ENCODE results near the gene WDTC1. TPM values are rescaled to one million over a fixed set of nuclear protein-coding genes. Genes with fewer than 3 reads are reported as not detected.

The WDTC1 gene
- total and polyA plus RNA-seq, 9 of the 15 experiments (the other 6 are each of a cell fraction or from before 2014, with no cell fraction given), result 0.18 to 32.3 (median 8.8) TPM

- Histone ChIP-seq H3K9me3 (replicated peaks; ENCODE audit: control insufficient read depth, insufficient read depth, low read depth, low read length) (no peaks in the 10 kb centered on the region), H3K4me1 (replicated peaks in 1 of 2; ENCODE audit: control insufficient read depth in 2 of 2, insufficient read depth in 2 of 2, low read length in 2 of 2) (peaks cover 24 to 56% of the 10 kb centered on the region in 2 experiments), H2AFZ (ENCODE audit: low read depth, low read length) (no peak overlapping the region), H4K20me1 (replicated peaks; ENCODE audit: control insufficient read depth, insufficient read depth, low read length) (no peaks in the 10 kb centered on the region), H3K27me3 (ENCODE audit: control insufficient read depth in 2 of 2, insufficient read depth in 2 of 2, low read length in 2 of 2) (no peaks in the 10 kb centered on the region), H3K9me1 (ENCODE audit: control insufficient read depth, insufficient read depth, low read length) (no peaks in the 10 kb centered on the region), H3K27ac (ENCODE audit: extremely low read depth, low read depth, low read length) (no peak overlapping the region), H3K4me2 (ENCODE audit: insufficient read depth, low read length) (no peak overlapping the region), H3K36me3 (ENCODE audit: control insufficient read depth, insufficient read depth, low read length) (no peaks in the 10 kb centered on the region), H3K9ac (ENCODE audit: insufficient read depth in 1 of 2, low read depth in 2 of 2, low read length in 2 of 2) (peak overlapping the region in 1 of 2 experiments; percentile 61; a peak in 2 of 4 replicates), H3K4me3 (no peak overlapping the region), H3K79me2 (ENCODE audit: control insufficient read depth, insufficient read depth, low read length) (no peaks in the 10 kb centered on the region; the same call in 2 of the 3 replicates)
- TF ChIP-seq GTF2A2 (tag; IDR thresholded peaks at IDR 0.05), result no peak
- no peak for TF ChIP-seq ZNF717 (CRISPR knock-in tag; IDR thresholded peaks at IDR 0.05)
- TF ChIP-seq JUN (IDR thresholded peaks at IDR 0.05; ENCODE audit: borderline replicate concordance, low read depth, low read length), result no peak
- no peak for TF ChIP-seq JUN (CRISPR knock-in tag; IDR thresholded peaks at IDR 0.05; ENCODE audit: borderline replicate concordance)
- TF ChIP-seq ZNF696 (CRISPR knock-in tag; conservative IDR thresholded peaks at IDR 0.05), result no peak
- no peak for TF ChIP-seq NELFE (IDR thresholded peaks at IDR 0.05; ENCODE audit: insufficient read depth, insufficient read length)
- no peak for TF ChIP-seq ZNF436 (CRISPR knock-in tag; IDR thresholded peaks at IDR 0.05)
- no peak for TF ChIP-seq ZBTB43 (CRISPR knock-in tag; IDR thresholded peaks at IDR 0.05)
- TF ChIP-seq ZNF124 (CRISPR knock-in tag; IDR thresholded peaks at IDR 0.05), result no peak
- TF ChIP-seq ELF2 (CRISPR knock-in tag; IDR thresholded peaks at IDR 0.05), result no peak
- TF ChIP-seq SMARCC2 (IDR thresholded peaks at IDR 0.05; ENCODE audit: low read depth), result no peak
- no peak for TF ChIP-seq HNRNPH1 (optimal IDR thresholded peaks at IDR 0.05; ENCODE audit: low read depth, low read length)
- no peak for TF ChIP-seq GATAD2A (IDR thresholded peaks at IDR 0.05)
- FAIRE-seq (no peak), ATAC-seq (no peak), DNase-seq (ENCODE audit: extremely low read depth in 1 of 4, low spot score in 3 of 4) (no peak)
- BruUV-seq (replicated peaks), result no TSS peak
- in situ Hi-C loops (cut with MboI), result no loop called here
- 67% methylated on average over 12 of the region's 12 CpGs for WGBS (ENCODE audit: insufficient coverage, low coverage, missing lambda C conversion rate)
- POLR2A ChIA-PET, result interaction anchor here (0.6 to 1.1 kb wide), 3 partner anchors 12 to 438 kb away, joined by 4 read pairs; no protein-coding TSS in a partner anchor
- intact Hi-C loops (cut with micrococcal nuclease), result no loop called here
- CTCF ChIA-PET (ENCODE audit: low intra/inter-chr PET ratio), result no interaction called here
Measured at GRCh38 chr1:27345272-27345671, 110.8 kb downstream of the WDTC1 start.

All from K562 (cell line).